ENCODE data around the gene HMCN1.

DNA sequence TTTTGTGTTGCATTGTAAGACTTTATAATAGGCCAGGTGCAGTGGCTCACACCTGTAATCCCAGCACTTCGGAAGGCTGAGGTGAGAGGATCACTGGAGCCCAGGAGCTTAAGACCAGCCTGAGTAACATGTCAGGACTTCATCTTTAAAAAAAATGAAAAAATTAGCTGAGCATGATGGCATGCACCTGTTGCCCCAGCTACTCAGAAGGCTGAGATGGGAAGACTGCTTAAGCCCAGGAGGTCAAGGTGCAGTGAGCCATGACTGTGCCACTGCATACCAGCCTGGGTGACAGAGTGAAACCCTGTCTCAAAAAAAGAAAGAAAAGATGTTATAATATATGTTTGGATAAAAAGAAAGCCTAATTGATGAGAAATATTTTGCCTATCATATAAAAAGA, 34.9 kb downstream of the HMCN1 start:
- TF ChIP-seq, protein P1, sequence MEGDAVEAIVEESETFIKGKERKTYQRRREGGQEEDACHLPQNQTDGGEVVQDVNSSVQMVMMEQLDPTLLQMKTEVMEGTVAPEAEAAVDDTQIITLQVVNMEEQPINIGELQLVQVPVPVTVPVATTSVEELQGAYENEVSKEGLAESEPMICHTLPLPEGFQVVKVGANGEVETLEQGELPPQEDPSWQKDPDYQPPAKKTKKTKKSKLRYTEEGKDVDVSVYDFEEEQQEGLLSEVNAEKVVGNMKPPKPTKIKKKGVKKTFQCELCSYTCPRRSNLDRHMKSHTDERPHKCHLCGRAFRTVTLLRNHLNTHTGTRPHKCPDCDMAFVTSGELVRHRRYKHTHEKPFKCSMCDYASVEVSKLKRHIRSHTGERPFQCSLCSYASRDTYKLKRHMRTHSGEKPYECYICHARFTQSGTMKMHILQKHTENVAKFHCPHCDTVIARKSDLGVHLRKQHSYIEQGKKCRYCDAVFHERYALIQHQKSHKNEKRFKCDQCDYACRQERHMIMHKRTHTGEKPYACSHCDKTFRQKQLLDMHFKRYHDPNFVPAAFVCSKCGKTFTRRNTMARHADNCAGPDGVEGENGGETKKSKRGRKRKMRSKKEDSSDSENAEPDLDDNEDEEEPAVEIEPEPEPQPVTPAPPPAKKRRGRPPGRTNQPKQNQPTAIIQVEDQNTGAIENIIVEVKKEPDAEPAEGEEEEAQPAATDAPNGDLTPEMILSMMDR (IDR thresholded peaks at IDR 0.05) = no peak
- TF ChIP-seq POLR2A (IDR thresholded peaks at IDR 0.05) (no peak), POLR2AphosphoS5 (IDR thresholded peaks at IDR 0.05) (no peak), EP300 (IDR thresholded peaks at IDR 0.05) (no peak)
